Fibroblast of skin of back (primary cell): Measurements from ENCODE around the gene ZC3H18.
A peak's percentile ranks its signal among the peaks of the same experiment; 100 is the strongest.
"Not testable (repeated sequence)": the region's sequence is repeated elsewhere in the genome, so short reads cannot be mapped to it uniquely, and the experiment has no call there.

Experiments used
- DNase-seq: peaks from one replicate; pipeline ENCODE4 v3.0.0-alpha.2; 2013

The ZC3H18 gene

GRCh38 chr16:88656291-88656980 is 86.2 kb downstream of the ZC3H18 start:
- no peak for DNase-seq

- no peak for DNase-seq
Observed at GRCh38 chr16:88657371-88657770, 87.2 kb downstream of the ZC3H18 start.

GRCh38 chr16:88658714-88659113 is 88.5 kb downstream of the ZC3H18 start:
- no peak for DNase-seq

GRCh38 chr16:88659160-88659559 is 89.0 kb downstream of the ZC3H18 start:
- DNase-seq: no peak

- DNase-seq: no peak
Observed at GRCh38 chr16:88661468-88661867, 91.3 kb downstream of the ZC3H18 start.

- no peak for DNase-seq
Observed at GRCh38 chr16:88662222-88662842, 92.1 kb downstream of the ZC3H18 start.

- peak; percentile 98 for DNase-seq
Observed at GRCh38 chr16:88662843-88663606, 92.8 kb downstream of the ZC3H18 start, which contains the start of gene MVD. MVD (minus strand) TSS chr16:88663091; CDS start chr16:88663080, 11 bp downstream.

GRCh38 chr16:88665148-88665547 is 94.9 kb downstream of the ZC3H18 start:
- DNase-seq: no peak

GRCh38 chr16:88665570-88665969 is 95.4 kb downstream of the ZC3H18 start:
- no peak for DNase-seq

GRCh38 chr16:88667461-88667860 is 97.3 kb downstream of the ZC3H18 start:
- DNase-seq: no peak

- DNase-seq: not testable (repeated sequence)
Observed at GRCh38 chr16:88669493-88669892, 99.3 kb downstream of the ZC3H18 start.

- peak; percentile 49 for DNase-seq
Observed at GRCh38 chr16:88669980-88670379, 99.8 kb downstream of the ZC3H18 start.

- no peak for DNase-seq
Observed at GRCh38 chr16:88671806-88672205, 101.6 kb downstream of the ZC3H18 start.

GRCh38 chr16:88672776-88673175 is 102.6 kb downstream of the ZC3H18 start:
- no peak for DNase-seq

- DNase-seq: no peak
Observed at GRCh38 chr16:88673716-88674379, 103.6 kb downstream of the ZC3H18 start.

- DNase-seq: no peak
Observed at GRCh38 chr16:88676502-88677242, 106.5 kb downstream of the ZC3H18 start.

GRCh38 chr16:88677721-88678120 is 107.5 kb downstream of the ZC3H18 start:
- DNase-seq: no peak

- no peak for DNase-seq
Observed at GRCh38 chr16:88678224-88678979, 108.2 kb downstream of the ZC3H18 start.

GRCh38 chr16:88680554-88681083 is 110.4 kb downstream of the ZC3H18 start:
- DNase-seq: no peak

- DNase-seq: no peak
Observed at GRCh38 chr16:88681084-88681680, 111.0 kb downstream of the ZC3H18 start.
